Fibroblast of lung (primary cell): Measurements from ENCODE around the gene CD59. TPM values are rescaled to one million over a fixed set of nuclear protein-coding genes. Genes with fewer than 3 reads are reported as not detected.
A peak's percentile ranks its signal among the peaks of the same experiment; 100 is the strongest.

ENCODE experiments used
- DNase-seq, 2 donors: peaks; one replicate each; pipeline versions ENCODE4 v3.0.0 to v3.0.0-alpha.2; 2010; ENCODE audit warnings: low read depth in 2 of 2
- H2AFZ ChIP-seq: 2 replicates; pipeline ENCODE4 v1.5.1; 2012; ENCODE audit warnings: low read length, control low read depth, inconsistent platforms
- H3K27ac ChIP-seq: 2 replicates; pipeline ENCODE4 v1.5.1; 2011; ENCODE audit warnings: low read length, control low read depth; ENCODE audit not compliant: insufficient read depth
- H3K27me3 ChIP-seq: 2 replicates; pipeline ENCODE4 v1.5.1; 2011; ENCODE audit warnings: mild to moderate bottlenecking, low read length; ENCODE audit not compliant: control insufficient read depth, insufficient read depth
- H3K36me3 ChIP-seq: 2 replicates; pipeline ENCODE4 v1.5.1; 2011; ENCODE audit warnings: low read length; ENCODE audit not compliant: control insufficient read depth, insufficient read depth
- H3K4me1 ChIP-seq: 2 replicates; pipeline ENCODE4 v1.5.1; 2011; ENCODE audit warnings: low read length; ENCODE audit not compliant: control insufficient read depth, insufficient read depth; ENCODE audit errors: extremely low read depth
- H3K4me2 ChIP-seq: 2 replicates; pipeline ENCODE4 v1.5.1; 2011; ENCODE audit warnings: low read length, control low read depth; ENCODE audit not compliant: insufficient read depth; ENCODE audit errors: extremely low read depth
- H3K4me3 ChIP-seq, 4 experiments: fragments of 200-600 bp in 1 of 4; sonication (generic) in 1 of 4; replicated peaks in 1 of 4; 2 replicates each; pipeline ENCODE4 v1.5.1; 2011 to 2016; ENCODE audit warnings: low read length in 4 of 4, low read depth in 3 of 4, mild to moderate bottlenecking in 3 of 4, control low read depth in 2 of 4, inconsistent platforms in 1 of 4, mixed read lengths in 1 of 4; ENCODE audit not compliant: insufficient read depth in 1 of 4; ENCODE audit errors: control extremely low read depth in 1 of 4
- H3K79me2 ChIP-seq: 2 replicates; pipeline ENCODE4 v1.5.1; 2012; ENCODE audit warnings: mild to moderate bottlenecking, low read length, inconsistent platforms; ENCODE audit not compliant: control insufficient read depth, insufficient read depth
- H3K9ac ChIP-seq: 2 replicates; pipeline ENCODE4 v1.5.1; 2011; ENCODE audit warnings: mild to moderate bottlenecking, low read length, control low read depth; ENCODE audit not compliant: insufficient read depth
- H3K9me3 ChIP-seq: 2 replicates; pipeline ENCODE4 v1.5.1; 2012; ENCODE audit warnings: low read depth, low read length; ENCODE audit not compliant: control insufficient read depth, insufficient read depth
- H4K20me1 ChIP-seq: 2 replicates; pipeline ENCODE4 v1.5.1; 2011; ENCODE audit warnings: low read length; ENCODE audit not compliant: control insufficient read depth, insufficient read depth; ENCODE audit errors: extremely low read depth
- EZH2 ChIP-seq: IDR thresholded peaks from 2 replicates; pipeline ENCODE4 v1.5.1; 2012; ENCODE audit warnings: low read length, control low read depth, mild to moderate bottlenecking; ENCODE audit errors: missing control alignments
- polyA plus RNA-seq, 2 donors: library from polyadenylated mRNA; depleted of rRNA in 1 of 2; stranded (reverse) in 1 of 2; unstranded in 1 of 2; fragments of >200 nt; gene quantifications; 2 replicates each; pipeline ENCODE4 v1.2.1, GENCODE V29; 2011 to 2012; ENCODE audit warnings: missing spikeins in 1 of 2
- total RNA-seq: library from RNA; depleted of rRNA; stranded (reverse); fragments of >200 nt; gene quantifications from 2 replicates; pipeline ENCODE4 v1.2.1, GENCODE V29; 2014
- TF ChIP-seq, protein P1 (sequence below), 2 donors: IDR thresholded peaks in 1 of 2; conservative IDR thresholded peaks in 1 of 2; 1 replicate in 1 of 2; 2 replicates in 1 of 2; pipeline ENCODE4 v1.5.1; 2011 to 2012; ENCODE audit warnings: low read length in 2 of 2, control low read depth in 1 of 2, inconsistent platforms in 1 of 2, low read depth in 1 of 2, mild to moderate bottlenecking in 1 of 2

The CD59 gene
- total and polyA plus RNA-seq, 2 donors (not counting 1 experiment from before 2014, with no cell fraction given): 380 to 1,165 TPM

GRCh38 chr11:33766085-33766484, 29.9 kb upstream of the CD59 start:
- no peaks in the 10 kb centered on the region for H3K27me3 ChIP-seq
- TF ChIP-seq EZH2: no peak
- TF ChIP-seq, protein P1, sequence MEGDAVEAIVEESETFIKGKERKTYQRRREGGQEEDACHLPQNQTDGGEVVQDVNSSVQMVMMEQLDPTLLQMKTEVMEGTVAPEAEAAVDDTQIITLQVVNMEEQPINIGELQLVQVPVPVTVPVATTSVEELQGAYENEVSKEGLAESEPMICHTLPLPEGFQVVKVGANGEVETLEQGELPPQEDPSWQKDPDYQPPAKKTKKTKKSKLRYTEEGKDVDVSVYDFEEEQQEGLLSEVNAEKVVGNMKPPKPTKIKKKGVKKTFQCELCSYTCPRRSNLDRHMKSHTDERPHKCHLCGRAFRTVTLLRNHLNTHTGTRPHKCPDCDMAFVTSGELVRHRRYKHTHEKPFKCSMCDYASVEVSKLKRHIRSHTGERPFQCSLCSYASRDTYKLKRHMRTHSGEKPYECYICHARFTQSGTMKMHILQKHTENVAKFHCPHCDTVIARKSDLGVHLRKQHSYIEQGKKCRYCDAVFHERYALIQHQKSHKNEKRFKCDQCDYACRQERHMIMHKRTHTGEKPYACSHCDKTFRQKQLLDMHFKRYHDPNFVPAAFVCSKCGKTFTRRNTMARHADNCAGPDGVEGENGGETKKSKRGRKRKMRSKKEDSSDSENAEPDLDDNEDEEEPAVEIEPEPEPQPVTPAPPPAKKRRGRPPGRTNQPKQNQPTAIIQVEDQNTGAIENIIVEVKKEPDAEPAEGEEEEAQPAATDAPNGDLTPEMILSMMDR (conservative IDR thresholded peaks at IDR 0.05 in 1 of 2, IDR thresholded peaks at IDR 0.05 in 1 of 2; ENCODE audit: low read depth in 1 of 2, low read length in 2 of 2): no peak
- H3K4me3 ChIP-seq: no peak overlapping the region
- no peaks in the 10 kb centered on the region for H3K79me2 ChIP-seq
- H3K4me2 ChIP-seq: no peak overlapping the region
- no peaks in the 10 kb centered on the region for H3K4me1 ChIP-seq
- DNase-seq: no peak
- peaks cover 5% of the 10 kb centered on the region for H3K36me3 ChIP-seq
- no peaks in the 10 kb centered on the region for H3K9me3 ChIP-seq
- H3K9ac ChIP-seq: no peak overlapping the region
- no peak overlapping the region for H3K27ac ChIP-seq
- no peaks in the 10 kb centered on the region for H4K20me1 ChIP-seq
- H2AFZ ChIP-seq: no peak overlapping the region

DNA sequence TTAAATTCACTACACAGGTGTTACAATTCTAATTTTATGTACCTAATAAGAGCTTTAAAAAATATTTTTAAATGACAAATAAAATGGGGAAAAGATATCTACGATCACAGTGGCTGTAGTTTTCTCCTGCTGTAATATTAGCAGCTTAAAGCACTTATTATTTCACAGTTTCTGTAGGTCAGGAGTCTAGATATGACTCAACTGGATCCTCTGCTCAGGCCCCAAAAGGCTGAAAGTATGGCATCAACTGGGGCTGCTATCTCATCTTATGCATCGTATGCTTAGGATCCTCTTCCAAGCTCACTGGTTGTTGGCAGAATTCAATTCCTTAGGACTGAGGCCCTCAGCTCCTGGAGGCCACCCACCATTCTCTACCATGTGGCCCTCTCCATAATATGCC, 25.2 kb upstream of the CD59 start:
- no peaks in the 10 kb centered on the region for H3K27me3 ChIP-seq
- H3K4me1 ChIP-seq: no peaks in the 10 kb centered on the region
- no peak overlapping the region for H3K4me3 ChIP-seq
- TF ChIP-seq EZH2: no peak
- TF ChIP-seq, protein P1 (conservative IDR thresholded peaks at IDR 0.05 in 1 of 2, IDR thresholded peaks at IDR 0.05 in 1 of 2; ENCODE audit: low read depth in 1 of 2, low read length in 2 of 2): no peak
- no peak overlapping the region for H3K9ac ChIP-seq
- H3K36me3 ChIP-seq: no peaks in the 10 kb centered on the region
- no peaks in the 10 kb centered on the region for H4K20me1 ChIP-seq
- H3K9me3 ChIP-seq: no peaks in the 10 kb centered on the region
- DNase-seq: no peak
- H3K4me2 ChIP-seq: no peak overlapping the region
- H3K27ac ChIP-seq: no peak overlapping the region
- no peaks in the 10 kb centered on the region for H3K79me2 ChIP-seq
- no peak overlapping the region for H2AFZ ChIP-seq

DNA sequence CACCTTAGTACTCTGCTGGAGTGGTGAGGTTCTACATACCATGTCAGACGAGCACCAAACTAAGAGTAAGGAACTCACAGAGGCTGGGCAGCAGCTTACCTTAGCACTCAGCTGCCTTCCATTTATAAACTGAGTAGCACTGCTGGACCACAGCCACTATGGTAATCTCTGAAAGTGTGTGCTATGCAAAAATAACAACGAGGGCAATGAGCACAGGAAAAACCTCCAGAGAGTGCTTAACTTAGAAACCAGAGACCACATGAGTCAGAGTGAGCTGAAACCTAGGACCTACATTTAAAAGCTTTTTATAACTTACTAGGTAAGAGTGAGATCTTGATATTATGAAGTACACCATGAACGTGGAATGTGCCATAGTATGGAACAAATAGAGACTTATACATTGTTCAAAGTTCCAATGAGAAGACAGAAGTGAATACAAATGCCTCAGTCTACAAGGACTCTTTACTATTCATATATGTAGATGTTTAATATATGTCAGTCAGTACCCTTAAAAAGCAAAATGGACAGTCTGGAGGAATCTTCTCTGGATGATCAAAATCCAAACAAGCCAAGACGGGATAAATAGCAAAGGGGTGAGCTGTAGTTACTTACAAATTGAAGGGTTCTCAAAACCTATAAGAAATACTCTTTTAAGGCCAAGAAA, 17.2 kb upstream of the CD59 start:
- peak; percentile 66 to 85 for DNase-seq
- H3K27me3 ChIP-seq: no peaks in the 10 kb centered on the region
- no peak overlapping the region for H3K9ac ChIP-seq
- H3K4me3 ChIP-seq: no peak overlapping the region
- TF ChIP-seq, protein P1 (conservative IDR thresholded peaks at IDR 0.05 in 1 of 2, IDR thresholded peaks at IDR 0.05 in 1 of 2; ENCODE audit: low read depth in 1 of 2, low read length in 2 of 2): no peak
- TF ChIP-seq EZH2: no peak
- H4K20me1 ChIP-seq: no peaks in the 10 kb centered on the region
- peaks cover 2% of the 10 kb centered on the region for H3K36me3 ChIP-seq
- no peak overlapping the region for H3K27ac ChIP-seq
- H2AFZ ChIP-seq: no peak overlapping the region
- H3K9me3 ChIP-seq: no peaks in the 10 kb centered on the region
- no peaks in the 10 kb centered on the region for H3K79me2 ChIP-seq
- no peak overlapping the region for H3K4me2 ChIP-seq
- H3K4me1 ChIP-seq: no peaks in the 10 kb centered on the region
